GF-D8 (cell line): ENCODE data around the gene HDLBP.

Experiments used
- DNase-seq: peaks from one replicate; lab custom pipeline; 2025; lab: John Stamatoyannopoulos, UW

Gene HDLBP

GRCh38 chr2:241255542-241256167, 59.8 kb downstream of the HDLBP start:
- no peak for DNase-seq

DNA sequence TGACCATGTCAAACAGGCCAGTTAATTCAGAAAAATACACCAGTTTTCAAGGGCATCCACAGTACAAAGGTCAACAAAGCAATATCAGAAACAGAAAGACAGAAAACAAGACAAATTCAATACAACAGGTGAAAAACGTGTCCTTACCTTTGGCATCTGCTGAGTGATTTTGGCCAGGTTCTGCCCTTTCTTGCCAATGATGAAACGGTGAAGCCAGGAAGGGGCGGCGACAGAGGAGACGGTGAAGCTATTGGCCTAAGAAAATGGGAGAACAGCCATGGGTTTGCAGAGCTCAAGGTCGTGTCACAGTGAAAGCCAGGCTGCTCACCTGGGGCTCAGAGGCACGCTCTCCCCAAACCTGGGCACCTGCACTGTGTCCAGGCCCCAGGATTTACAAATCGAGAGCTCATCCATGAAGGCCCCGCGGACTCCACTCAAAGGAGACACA, 60.5 kb downstream of the HDLBP start:
- DNase-seq, result no peak

GRCh38 chr2:241252778-241253475, 62.5 kb downstream of the HDLBP start:
- no peak for DNase-seq

- DNase-seq, result no peak
These were observed 65.8 kb downstream of the HDLBP start for GRCh38 chr2:241249654-241250053.

DNA sequence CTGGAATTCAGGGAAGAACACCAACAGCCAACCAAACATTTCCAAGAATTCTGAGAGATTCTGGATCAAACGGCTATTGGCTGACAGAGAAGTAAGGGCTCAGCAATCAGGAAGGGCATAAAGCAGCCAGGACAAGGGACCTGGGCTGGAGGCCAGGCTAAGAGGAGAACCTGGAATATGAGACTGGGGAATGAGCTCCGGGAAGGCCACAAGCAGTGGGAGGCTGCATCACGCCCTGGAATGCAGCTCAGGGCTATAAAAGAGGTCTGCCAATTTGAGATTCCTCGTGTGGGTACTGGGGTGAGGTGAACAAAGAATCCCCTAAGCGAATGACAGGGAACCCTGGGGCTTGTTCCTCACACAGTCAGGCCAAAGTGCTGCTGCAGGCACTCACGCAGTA, 66.6 kb downstream of the HDLBP start:
- DNase-seq, result no peak

DNA sequence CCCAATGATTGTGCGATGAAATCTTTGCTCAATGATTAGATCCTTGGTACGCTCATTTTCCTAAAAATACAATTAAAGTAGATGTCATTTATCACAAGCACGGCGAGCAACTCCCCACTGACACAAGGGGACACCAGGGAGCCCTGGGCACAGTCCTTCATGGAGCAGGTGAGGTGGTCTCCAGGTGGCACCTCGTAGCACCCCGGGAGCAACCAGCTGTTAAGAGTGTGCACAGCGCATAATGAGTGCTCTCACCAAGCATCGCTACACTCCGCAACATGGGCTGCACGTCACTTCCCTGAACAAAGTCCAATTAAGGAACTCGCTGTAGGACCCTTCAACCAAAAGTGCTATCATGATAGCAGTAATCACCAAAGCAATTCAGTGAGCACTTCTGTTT, 67.2 kb downstream of the HDLBP start:
- no peak for DNase-seq

GRCh38 chr2:241244368-241244767, 71.1 kb downstream of the HDLBP start:
- DNase-seq, result no peak

- DNase-seq, result no peak
These were observed 73.2 kb downstream of the HDLBP start for GRCh38 chr2:241242306-241242705.

- no peak for DNase-seq
These were observed 73.8 kb downstream of the HDLBP start for GRCh38 chr2:241241669-241242068.

GRCh38 chr2:241240320-241241004, 75.0 kb downstream of the HDLBP start:
- no peak for DNase-seq

- no peak for DNase-seq
These were observed 75.8 kb downstream of the HDLBP start for GRCh38 chr2:241239552-241240202.

- DNase-seq, result no peak
These were observed 76.7 kb downstream of the HDLBP start for GRCh38 chr2:241238693-241239198.

GRCh38 chr2:241237949-241238371, 77.5 kb downstream of the HDLBP start:
- no peak for DNase-seq

DNA sequence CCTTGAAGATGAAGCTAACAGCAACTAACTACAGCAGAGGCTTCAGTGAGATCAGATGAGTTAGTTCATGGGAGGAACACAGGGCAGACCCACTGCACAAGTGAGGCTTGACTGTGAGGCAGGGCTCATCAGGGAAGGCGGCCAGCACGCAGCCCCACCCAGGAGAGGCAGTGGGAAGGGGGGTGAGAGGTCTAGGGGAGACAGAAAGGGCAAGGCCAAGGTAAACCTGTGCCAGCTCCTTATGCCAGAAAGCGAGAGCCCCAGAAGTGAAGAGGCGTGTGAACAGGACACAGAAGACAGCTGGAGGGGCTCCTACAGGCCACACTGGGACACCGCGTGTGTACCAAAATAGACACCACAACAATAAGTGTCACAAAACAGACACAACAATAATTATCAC, 78.4 kb downstream of the HDLBP start:
- no peak for DNase-seq

GRCh38 chr2:241235859-241236593, 79.4 kb downstream of the HDLBP start:
- no peak for DNase-seq

DNA sequence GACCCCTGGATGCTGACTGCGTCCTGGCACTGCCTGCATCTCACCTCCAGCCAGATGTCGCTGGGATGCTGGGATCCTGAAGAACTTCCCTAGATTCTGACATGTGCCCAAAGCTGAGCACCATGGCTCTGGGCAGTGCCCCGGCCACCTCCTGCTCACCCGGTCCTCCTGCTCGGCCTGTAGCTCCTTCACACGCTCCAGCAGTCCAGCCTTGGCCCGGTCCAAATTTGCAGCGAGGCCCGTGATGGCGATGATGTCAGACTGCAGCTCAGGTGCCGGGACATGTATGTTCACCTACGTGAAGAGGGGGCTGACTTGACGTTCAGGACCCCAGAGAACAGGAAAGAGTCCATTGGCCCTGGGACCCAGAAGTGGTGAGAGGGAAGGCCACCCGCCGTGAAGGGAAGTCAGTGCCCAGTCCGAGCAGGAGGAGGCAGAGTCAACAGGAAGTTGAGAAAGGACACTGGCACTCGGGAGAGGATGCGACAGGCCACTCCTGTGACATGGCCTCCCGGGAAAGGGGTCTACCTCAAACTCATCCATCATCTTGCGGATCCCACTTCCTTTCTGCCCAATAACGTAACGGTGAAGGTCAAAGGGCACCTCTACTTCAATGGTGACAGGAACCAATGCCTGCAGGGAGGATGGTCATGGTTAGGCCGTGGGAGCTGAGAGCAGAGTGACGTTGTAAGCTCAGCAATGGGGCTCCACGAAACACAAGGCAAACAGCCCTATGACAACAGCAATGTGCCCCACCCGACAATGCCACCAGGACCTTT, 80.3 kb downstream of the HDLBP start:
- DNase-seq, result no peak

DNA sequence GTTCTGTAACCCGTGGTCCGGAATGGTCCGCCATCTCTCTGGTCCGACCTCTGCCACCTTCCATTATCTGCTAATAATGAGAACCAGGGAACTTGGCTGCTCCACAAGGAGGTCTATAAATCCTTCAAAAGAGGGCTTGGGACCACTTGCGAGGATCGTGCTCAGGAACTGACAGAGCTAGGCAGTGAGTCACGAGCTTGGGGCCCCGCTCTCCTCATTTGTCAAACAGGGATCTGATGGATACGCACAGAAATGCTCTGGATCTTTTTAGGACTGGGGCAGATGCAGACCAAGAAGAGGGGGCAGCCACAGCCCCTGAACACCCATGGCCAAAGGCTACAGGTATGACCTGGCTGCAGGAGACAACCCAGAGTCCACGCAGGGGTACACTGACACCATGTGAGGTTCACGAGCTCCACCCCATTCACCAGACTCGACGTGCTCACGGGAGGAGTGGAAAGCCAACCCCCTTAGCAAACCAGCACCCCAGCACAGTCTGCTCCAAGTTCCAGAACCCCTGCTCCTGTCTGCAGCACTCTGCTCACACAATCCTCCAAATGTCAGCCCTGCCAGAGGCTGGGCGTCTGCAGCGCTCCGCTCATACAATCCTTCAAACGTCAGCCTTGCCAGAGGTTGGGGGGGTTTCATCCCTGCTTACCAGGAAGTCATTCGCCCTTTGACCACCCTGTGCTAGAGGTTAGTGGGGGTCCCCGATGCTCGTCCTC, 81.2 kb downstream of the HDLBP start:
- no peak for DNase-seq

GRCh38 chr2:241232736-241233575, 82.5 kb downstream of the HDLBP start:
- no peak for DNase-seq

DNA sequence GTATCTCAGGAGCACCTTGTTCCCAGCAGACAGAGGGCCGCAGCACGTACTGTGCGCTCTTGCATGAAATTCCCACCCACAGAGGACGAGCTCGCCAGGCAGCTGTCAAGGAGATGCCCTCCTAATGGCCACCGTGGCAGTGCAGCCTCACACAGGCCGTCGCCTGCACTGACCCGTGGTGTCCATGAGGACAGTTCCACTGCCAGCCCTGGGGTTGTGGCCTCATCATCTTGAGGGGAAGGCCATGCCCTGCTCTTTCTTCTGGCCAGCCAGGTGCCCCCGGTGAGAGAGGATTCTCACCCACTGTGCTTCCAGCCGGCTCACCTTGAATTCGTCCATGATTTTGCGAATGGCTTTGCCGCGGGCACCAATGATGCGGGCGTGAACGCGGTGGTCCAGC, 85.0 kb downstream of the HDLBP start:
- no peak for DNase-seq
